Measurements from ENCODE around the gene NHEJ1. TPM values are rescaled to one million over a fixed set of nuclear protein-coding genes. Genes with fewer than 3 reads are reported as not detected.

The NHEJ1 gene
- total RNA-seq, 2 donors from 2014 or later = 15.2 to 16.9 TPM

DNA sequence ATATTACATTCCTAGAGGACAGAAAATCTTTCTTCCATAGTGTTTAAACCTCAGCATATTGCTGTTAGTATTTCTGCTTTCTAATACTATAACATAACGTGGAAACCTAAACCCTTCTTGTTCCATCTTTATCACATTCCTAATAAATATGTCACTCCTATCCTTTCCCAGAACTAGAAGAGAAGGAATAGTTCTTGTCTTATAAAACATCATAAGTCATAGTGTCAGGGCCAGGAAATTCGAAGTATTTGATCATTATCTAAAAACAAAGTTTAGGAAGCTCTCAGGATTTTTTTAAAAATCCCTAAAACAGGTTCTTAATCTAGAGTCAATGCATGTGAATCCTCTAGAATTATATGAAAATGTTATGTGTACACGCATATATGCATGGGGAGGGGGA is 2.0 kb downstream of the NHEJ1 start:
- intact Hi-C loops (cut with DNase I) = loop anchor here (5.0 kb wide), 1 partner anchor 489 kb away; no protein-coding TSS in a partner anchor
- H3K36me3 ChIP-seq = no peaks in the 10 kb centered on the region
- TF ChIP-seq, protein P1, sequence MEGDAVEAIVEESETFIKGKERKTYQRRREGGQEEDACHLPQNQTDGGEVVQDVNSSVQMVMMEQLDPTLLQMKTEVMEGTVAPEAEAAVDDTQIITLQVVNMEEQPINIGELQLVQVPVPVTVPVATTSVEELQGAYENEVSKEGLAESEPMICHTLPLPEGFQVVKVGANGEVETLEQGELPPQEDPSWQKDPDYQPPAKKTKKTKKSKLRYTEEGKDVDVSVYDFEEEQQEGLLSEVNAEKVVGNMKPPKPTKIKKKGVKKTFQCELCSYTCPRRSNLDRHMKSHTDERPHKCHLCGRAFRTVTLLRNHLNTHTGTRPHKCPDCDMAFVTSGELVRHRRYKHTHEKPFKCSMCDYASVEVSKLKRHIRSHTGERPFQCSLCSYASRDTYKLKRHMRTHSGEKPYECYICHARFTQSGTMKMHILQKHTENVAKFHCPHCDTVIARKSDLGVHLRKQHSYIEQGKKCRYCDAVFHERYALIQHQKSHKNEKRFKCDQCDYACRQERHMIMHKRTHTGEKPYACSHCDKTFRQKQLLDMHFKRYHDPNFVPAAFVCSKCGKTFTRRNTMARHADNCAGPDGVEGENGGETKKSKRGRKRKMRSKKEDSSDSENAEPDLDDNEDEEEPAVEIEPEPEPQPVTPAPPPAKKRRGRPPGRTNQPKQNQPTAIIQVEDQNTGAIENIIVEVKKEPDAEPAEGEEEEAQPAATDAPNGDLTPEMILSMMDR (IDR thresholded peaks at IDR 0.05) = no peak
- no peak for TF ChIP-seq POLR2A (IDR thresholded peaks at IDR 0.05)
- TF ChIP-seq POLR2AphosphoS5 (IDR thresholded peaks at IDR 0.05) = no peak
- WGBS = 51% methylated on average over 3 of the region's 3 CpGs
- H3K4me1 ChIP-seq (replicated peaks) = no peaks in the 10 kb centered on the region
- H3K4me3 ChIP-seq = no peak overlapping the region
- no peak for DNase-seq (ENCODE audit: low spot score)
- no peak overlapping the region for H3K27ac ChIP-seq
- no peaks in the 10 kb centered on the region for H3K9me3 ChIP-seq
- no peaks in the 10 kb centered on the region for H3K27me3 ChIP-seq (replicated peaks; ENCODE audit: insufficient read depth)

GRCh38 chr2:219158025-219158424 is 2.6 kb downstream of the NHEJ1 start:
- Histone ChIP-seq H3K27ac (no peak overlapping the region), H3K27me3 (replicated peaks; ENCODE audit: insufficient read depth) (no peaks in the 10 kb centered on the region), H3K36me3 (no peaks in the 10 kb centered on the region), H3K9me3 (no peaks in the 10 kb centered on the region), H3K4me1 (replicated peaks) (no peaks in the 10 kb centered on the region), H3K4me3 (no peak overlapping the region)
- TF ChIP-seq POLR2A (IDR thresholded peaks at IDR 0.05) = no peak
- no peak for TF ChIP-seq POLR2AphosphoS5 (IDR thresholded peaks at IDR 0.05)
- TF ChIP-seq, protein P1 (IDR thresholded peaks at IDR 0.05) = no peak
- intact Hi-C loops (cut with DNase I) = loop anchor here (5.0 kb wide), 1 partner anchor 489 kb away; no protein-coding TSS in a partner anchor
- no peak for DNase-seq (ENCODE audit: low spot score)
- WGBS = 93% methylated on average over 4 of the region's 4 CpGs

DNA sequence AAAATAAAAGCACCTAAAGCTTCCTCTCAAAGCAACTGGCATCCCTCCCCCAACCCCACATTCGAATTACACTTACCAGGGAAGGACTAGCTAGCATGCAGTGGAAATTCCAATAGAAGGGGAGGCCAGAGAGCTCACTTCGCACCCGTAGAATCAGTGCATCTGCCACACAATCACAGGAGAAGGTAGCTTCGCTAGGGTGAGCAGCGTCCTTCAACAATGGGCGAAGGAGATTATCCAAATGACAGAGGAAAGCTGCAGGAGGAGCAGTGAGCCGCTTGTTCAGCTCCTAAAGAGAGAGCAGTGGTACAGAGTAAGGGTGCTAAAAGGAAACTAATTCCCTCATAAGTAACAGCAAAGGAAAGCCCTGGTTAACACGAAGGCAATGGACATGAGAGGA is 3.2 kb downstream of the NHEJ1 start:
- TF ChIP-seq POLR2AphosphoS5 (IDR thresholded peaks at IDR 0.05) = no peak
- TF ChIP-seq, protein P1 (IDR thresholded peaks at IDR 0.05) = no peak
- TF ChIP-seq POLR2A (IDR thresholded peaks at IDR 0.05) = no peak
- H3K4me3 ChIP-seq = no peak overlapping the region
- no peaks in the 10 kb centered on the region for H3K27me3 ChIP-seq (replicated peaks; ENCODE audit: insufficient read depth)
- no peaks in the 10 kb centered on the region for H3K9me3 ChIP-seq
- H3K27ac ChIP-seq = no peak overlapping the region
- H3K4me1 ChIP-seq (replicated peaks) = no peaks in the 10 kb centered on the region
- no peak for DNase-seq (ENCODE audit: low spot score)
- intact Hi-C loops (cut with DNase I) = loop anchor here (5.0 kb wide), 1 partner anchor 490 kb away; no protein-coding TSS in a partner anchor
- H3K36me3 ChIP-seq = no peaks in the 10 kb centered on the region
- 90% methylated on average over 8 of the region's 8 CpGs for WGBS

DNA sequence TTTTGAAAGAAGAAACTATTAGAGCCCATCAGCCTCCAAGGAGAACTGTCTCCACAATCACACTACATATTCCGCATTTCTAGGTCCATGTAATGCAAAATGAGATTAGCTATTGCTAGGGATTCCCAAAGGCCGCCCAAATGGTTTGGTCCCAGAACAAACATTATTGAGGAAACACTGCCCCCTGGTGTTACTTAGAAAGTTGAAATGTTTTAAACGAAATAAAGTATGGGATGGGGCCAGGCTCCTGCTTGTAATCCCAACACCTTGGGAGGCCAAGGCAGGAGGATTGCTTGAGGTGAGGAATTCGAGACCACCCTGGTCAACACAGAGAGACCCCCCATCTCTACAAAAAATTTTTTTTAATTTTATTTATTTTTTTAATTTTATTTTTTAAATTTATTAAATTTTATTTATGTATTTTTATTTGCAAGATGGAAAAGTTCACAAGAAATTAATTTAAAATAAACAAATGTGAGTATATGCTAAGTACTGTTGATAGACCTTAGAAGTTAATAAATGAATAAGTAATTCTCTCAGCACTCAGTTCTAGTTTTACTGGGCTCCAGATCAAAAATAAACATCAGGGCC is 5.5 kb downstream of the NHEJ1 start:
- no peaks in the 10 kb centered on the region for H3K36me3 ChIP-seq
- 11% methylated on average over 4 of the region's 4 CpGs for WGBS

More for the DNA sequence above, 5.5 kb downstream of the NHEJ1 start:
- DNase-seq (ENCODE audit: low spot score) = peak; percentile 72
- no peak overlapping the region for H3K4me3 ChIP-seq
- no peaks in the 10 kb centered on the region for H3K4me1 ChIP-seq (replicated peaks)
- no peaks in the 10 kb centered on the region for H3K9me3 ChIP-seq
- H3K27me3 ChIP-seq (replicated peaks; ENCODE audit: insufficient read depth) = no peaks in the 10 kb centered on the region
- no peak for TF ChIP-seq POLR2A (IDR thresholded peaks at IDR 0.05)
- peak; percentile 10 for TF ChIP-seq POLR2AphosphoS5 (IDR thresholded peaks at IDR 0.05)
- TF ChIP-seq, protein P1 (IDR thresholded peaks at IDR 0.05) = peak; percentile 36 to 82 (median 78)
- H3K27ac ChIP-seq = no peak overlapping the region
- intact Hi-C loops (cut with DNase I) = loop anchor here (2.0 to 5.0 kb wide), 2 partner anchors 96 to 492 kb away; no protein-coding TSS in a partner anchor
